CD4-positive, alpha-beta T cell treated with Interleukin-17A for 4 hours (primary cell): Measurements from ENCODE around the gene PPIL1.

Experiments
- DNase-seq: peaks from one replicate; pipeline ENCODE4 v3.0.0-alpha.2; 2020; ENCODE audit warnings: mixed read lengths

PPIL1 gene

GRCh38 chr6:36834576-36835341 is 39.8 kb downstream of the PPIL1 start:
- no peak for DNase-seq

GRCh38 chr6:36833182-36833789 is 41.3 kb downstream of the PPIL1 start:
- DNase-seq: no peak

GRCh38 chr6:36832313-36832712 is 42.3 kb downstream of the PPIL1 start:
- DNase-seq: no peak

- no peak for DNase-seq
Measured at GRCh38 chr6:36830577-36830976, 44.0 kb downstream of the PPIL1 start.

GRCh38 chr6:36829919-36830544 is 44.6 kb downstream of the PPIL1 start:
- DNase-seq: no peak

GRCh38 chr6:36827261-36828079 is 47.1 kb downstream of the PPIL1 start:
- peak; percentile 54 for DNase-seq

- DNase-seq: no peak
Measured at GRCh38 chr6:36826520-36827227, 47.9 kb downstream of the PPIL1 start.

GRCh38 chr6:36825994-36826393 is 48.6 kb downstream of the PPIL1 start:
- no peak for DNase-seq

- DNase-seq: no peak
Measured at GRCh38 chr6:36825452-36825851, 49.2 kb downstream of the PPIL1 start.

GRCh38 chr6:36824253-36824652 is 50.4 kb downstream of the PPIL1 start:
- no peak for DNase-seq

GRCh38 chr6:36823421-36824096 is 51.0 kb downstream of the PPIL1 start:
- no peak for DNase-seq

- DNase-seq: no peak
Measured at GRCh38 chr6:36822506-36823269, 51.9 kb downstream of the PPIL1 start.

- DNase-seq: no peak
Measured at GRCh38 chr6:36821581-36822335, 52.8 kb downstream of the PPIL1 start.

GRCh38 chr6:36820700-36821580 is 53.7 kb downstream of the PPIL1 start:
- no peak for DNase-seq

- DNase-seq: no peak
Measured at GRCh38 chr6:36818756-36819155, 55.8 kb downstream of the PPIL1 start.

- no peak for DNase-seq
Measured at GRCh38 chr6:36817847-36818246, 56.8 kb downstream of the PPIL1 start.

GRCh38 chr6:36817176-36817817 is 57.3 kb downstream of the PPIL1 start:
- no peak for DNase-seq

- DNase-seq: no peak
Measured at GRCh38 chr6:36815962-36816735, 58.5 kb downstream of the PPIL1 start.
